ENCODE measurements around the gene TBC1D5.

Gene TBC1D5

DNA sequence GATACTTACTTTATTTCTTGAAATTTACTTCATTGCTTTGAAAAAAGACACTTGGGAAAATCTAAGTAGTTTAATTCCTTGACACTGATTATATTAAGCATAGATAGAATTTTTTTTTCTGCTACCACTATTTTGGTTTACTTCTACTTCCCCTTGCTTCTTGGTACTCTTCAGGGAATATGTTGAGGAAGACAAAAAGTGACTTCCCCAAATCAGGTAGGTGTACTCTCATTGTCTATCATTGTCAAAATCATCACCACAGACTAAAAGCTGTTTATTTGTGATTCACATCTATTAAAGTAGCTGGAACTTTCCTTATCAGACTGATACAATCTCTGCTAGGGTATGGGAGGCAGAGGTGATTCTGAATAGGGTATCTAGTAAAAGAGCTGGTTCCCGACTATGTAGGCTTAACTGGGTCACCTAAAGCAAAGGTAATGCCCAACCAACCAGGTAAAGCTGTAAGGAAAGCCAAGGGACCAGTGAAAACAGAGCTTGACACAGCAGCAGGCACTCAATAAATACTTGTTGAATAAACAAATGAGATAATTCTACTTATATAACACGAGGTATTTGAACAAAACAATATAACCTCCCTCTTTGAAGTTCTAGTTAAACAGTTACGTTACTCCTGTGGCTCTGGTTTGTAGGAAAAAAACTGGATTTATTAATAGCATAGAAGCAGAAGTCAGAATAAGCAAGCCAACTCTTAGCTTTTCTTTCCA is 510.7 kb downstream of the TBC1D5 start:
- Histone ChIP-seq H3K9ac (ENCODE audit: low read length) (no peak overlapping the region), H3K4me1 (ENCODE audit: control insufficient read depth, low read depth, low read length) (peaks cover 3% of the 10 kb centered on the region), H3K9me3 (ENCODE audit: control insufficient read depth, low read depth, low read length) (no peaks in the 10 kb centered on the region), H3K27me3 (ENCODE audit: control insufficient read depth, insufficient read depth, low read length) (no peaks in the 10 kb centered on the region), H3K27ac (ENCODE audit: low read length) (no peak overlapping the region), H3K4me3 (ENCODE audit: low read length) (no peak overlapping the region), H3K36me3 (ENCODE audit: control insufficient read depth, low read depth, low read length) (no peaks in the 10 kb centered on the region)

DNA sequence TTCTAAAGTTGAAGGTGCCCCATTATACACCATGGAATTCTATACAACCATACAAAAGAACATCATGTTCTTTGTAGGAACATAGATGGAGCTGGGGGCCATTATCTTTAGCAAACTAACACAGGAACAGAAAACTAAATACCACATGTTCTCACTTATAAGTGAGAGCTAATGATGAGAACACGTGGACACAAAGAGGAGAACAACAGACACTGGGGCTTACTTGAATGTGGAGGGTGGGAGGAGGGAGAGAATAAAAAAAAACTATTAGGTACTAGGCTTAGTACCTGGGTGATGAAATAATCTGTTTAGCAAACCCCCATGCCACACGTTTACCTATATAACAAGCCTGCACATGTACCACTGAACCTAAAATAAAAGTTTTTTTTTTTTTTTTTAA is 515.0 kb downstream of the TBC1D5 start:
- Histone ChIP-seq H3K4me3 (ENCODE audit: low read length) (no peak overlapping the region), H3K36me3 (ENCODE audit: control insufficient read depth, low read depth, low read length) (no peaks in the 10 kb centered on the region), H3K9me3 (ENCODE audit: control insufficient read depth, low read depth, low read length) (no peaks in the 10 kb centered on the region), H3K27me3 (ENCODE audit: control insufficient read depth, insufficient read depth, low read length) (no peaks in the 10 kb centered on the region), H3K4me1 (ENCODE audit: control insufficient read depth, low read depth, low read length) (no peaks in the 10 kb centered on the region), H3K27ac (ENCODE audit: low read length) (no peak overlapping the region), H3K9ac (ENCODE audit: low read length) (no peak overlapping the region)

DNA sequence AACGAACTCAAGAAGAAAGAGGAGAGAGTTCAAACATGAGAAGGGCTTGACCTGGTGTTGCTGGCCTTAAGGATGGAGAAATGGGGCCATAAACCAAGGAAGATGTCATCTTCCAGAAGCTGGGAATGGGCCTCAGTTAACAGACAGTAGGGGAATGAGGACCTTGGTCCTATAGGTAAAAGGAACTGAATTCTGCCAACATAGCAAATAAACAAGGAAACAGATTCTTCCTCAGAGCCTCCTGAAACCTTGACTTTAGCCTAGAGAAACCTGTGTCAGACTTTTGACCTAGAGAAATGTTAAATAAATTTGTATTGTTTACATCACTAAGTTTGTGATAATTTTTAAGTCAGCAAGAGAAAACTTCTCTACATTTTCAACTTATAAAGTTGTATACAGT is 520.9 kb downstream of the TBC1D5 start:
- Histone ChIP-seq H3K27me3 (ENCODE audit: control insufficient read depth, insufficient read depth, low read length) (no peaks in the 10 kb centered on the region), H3K4me3 (ENCODE audit: low read length) (no peak overlapping the region), H3K36me3 (ENCODE audit: control insufficient read depth, low read depth, low read length) (no peaks in the 10 kb centered on the region), H3K27ac (ENCODE audit: low read length) (no peak overlapping the region), H3K4me1 (ENCODE audit: control insufficient read depth, low read depth, low read length) (no peaks in the 10 kb centered on the region), H3K9ac (ENCODE audit: low read length) (no peak overlapping the region), H3K9me3 (ENCODE audit: control insufficient read depth, low read depth, low read length) (no peaks in the 10 kb centered on the region)

DNA sequence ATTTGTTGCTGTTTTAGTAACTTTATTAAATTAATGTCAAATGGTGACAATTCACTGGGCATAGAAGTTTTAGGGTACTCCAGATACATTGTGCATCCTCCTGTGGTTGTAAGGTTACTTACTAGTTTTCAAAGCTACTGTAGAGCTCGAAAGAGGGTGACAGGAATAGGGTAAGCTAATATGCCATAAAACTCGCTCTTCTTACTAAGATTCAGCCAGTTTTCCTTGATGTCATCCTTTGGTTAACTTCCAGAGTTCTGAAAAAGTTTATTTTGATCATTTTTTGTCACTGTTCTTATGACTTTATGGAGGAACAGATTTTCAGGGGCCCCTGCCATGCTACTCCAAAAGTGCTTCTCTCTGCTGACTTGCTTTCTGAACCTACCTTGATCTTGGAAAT is 522.8 kb downstream of the TBC1D5 start:
- H3K9ac ChIP-seq (ENCODE audit: low read length), result no peak overlapping the region
- no peaks in the 10 kb centered on the region for H3K27me3 ChIP-seq (ENCODE audit: control insufficient read depth, insufficient read depth, low read length)
- no peaks in the 10 kb centered on the region for H3K36me3 ChIP-seq (ENCODE audit: control insufficient read depth, low read depth, low read length)
- no peak overlapping the region for H3K27ac ChIP-seq (ENCODE audit: low read length)
- H3K9me3 ChIP-seq (ENCODE audit: control insufficient read depth, low read depth, low read length), result no peaks in the 10 kb centered on the region
- H3K4me3 ChIP-seq (ENCODE audit: low read length), result no peak overlapping the region
- no peaks in the 10 kb centered on the region for H3K4me1 ChIP-seq (ENCODE audit: control insufficient read depth, low read depth, low read length)

DNA sequence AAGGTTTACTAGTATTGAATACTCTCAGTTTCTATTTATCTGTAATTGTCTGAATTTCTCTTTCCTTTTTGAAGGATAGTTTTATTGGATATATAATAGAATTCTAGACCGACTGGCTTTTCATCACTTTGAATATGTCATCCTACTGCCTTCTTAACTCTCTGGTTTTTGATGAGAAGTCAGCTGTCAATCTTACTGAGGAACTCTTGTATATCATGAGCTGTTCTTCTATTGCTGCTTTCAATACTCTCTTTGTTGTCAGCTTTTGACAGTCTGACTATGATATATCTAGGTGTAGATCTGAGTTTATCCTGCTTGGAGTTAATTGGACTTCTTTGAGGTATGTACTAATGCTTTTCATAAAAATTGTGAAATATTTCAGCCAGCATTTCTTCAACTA is 523.8 kb downstream of the TBC1D5 start:
- Histone ChIP-seq H3K36me3 (ENCODE audit: control insufficient read depth, low read depth, low read length) (no peaks in the 10 kb centered on the region), H3K9me3 (ENCODE audit: control insufficient read depth, low read depth, low read length) (no peaks in the 10 kb centered on the region), H3K4me1 (ENCODE audit: control insufficient read depth, low read depth, low read length) (no peaks in the 10 kb centered on the region), H3K27ac (ENCODE audit: low read length) (no peak overlapping the region), H3K9ac (ENCODE audit: low read length) (no peak overlapping the region), H3K4me3 (ENCODE audit: low read length) (no peak overlapping the region), H3K27me3 (ENCODE audit: control insufficient read depth, insufficient read depth, low read length) (no peaks in the 10 kb centered on the region)

DNA sequence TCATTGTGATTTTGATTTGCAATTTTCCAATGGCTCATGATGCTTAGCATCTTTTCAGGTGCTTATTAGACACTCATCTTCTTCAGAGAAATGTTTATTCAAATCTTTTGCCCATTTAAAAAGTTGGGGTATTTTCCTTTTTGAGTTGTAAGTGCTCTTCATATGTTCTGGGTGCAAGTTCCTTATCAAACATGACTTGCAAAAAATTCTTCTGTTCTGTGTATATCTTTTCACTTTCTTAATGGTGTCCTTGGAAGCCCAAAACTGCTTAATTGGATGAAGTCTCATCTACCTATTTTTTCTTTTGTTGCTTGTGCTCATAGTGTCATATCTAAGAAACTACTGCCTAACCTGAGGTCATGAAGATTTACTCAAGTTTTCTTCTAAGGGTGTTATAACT is 524.8 kb downstream of the TBC1D5 start:
- no peak overlapping the region for H3K27ac ChIP-seq (ENCODE audit: low read length)
- no peaks in the 10 kb centered on the region for H3K9me3 ChIP-seq (ENCODE audit: control insufficient read depth, low read depth, low read length)
- H3K36me3 ChIP-seq (ENCODE audit: control insufficient read depth, low read depth, low read length), result no peaks in the 10 kb centered on the region
- H3K4me1 ChIP-seq (ENCODE audit: control insufficient read depth, low read depth, low read length), result no peaks in the 10 kb centered on the region
- no peak overlapping the region for H3K4me3 ChIP-seq (ENCODE audit: low read length)
- H3K9ac ChIP-seq (ENCODE audit: low read length), result no peak overlapping the region
- H3K27me3 ChIP-seq (ENCODE audit: control insufficient read depth, insufficient read depth, low read length), result no peaks in the 10 kb centered on the region

DNA sequence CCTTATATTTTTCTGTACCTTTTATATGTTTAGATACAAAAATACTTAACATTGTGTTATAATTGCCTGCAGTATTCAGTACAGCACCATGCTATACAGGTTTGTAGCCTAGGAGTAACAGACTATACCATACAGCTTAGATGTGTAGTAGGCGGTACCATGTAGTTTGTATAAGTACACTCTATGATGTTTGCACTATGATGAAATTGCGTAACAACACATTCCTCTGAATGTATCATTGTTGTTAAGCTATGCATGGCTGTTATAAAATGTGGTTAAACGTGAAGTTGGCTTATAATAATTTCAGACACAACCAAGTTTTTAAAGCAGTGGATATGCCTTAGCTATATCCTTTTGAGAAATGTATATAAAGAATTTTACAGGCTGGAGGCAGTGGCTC is 529.3 kb downstream of the TBC1D5 start:
- Histone ChIP-seq H3K27ac (ENCODE audit: low read length) (no peak overlapping the region), H3K27me3 (ENCODE audit: control insufficient read depth, insufficient read depth, low read length) (no peaks in the 10 kb centered on the region), H3K4me1 (ENCODE audit: control insufficient read depth, low read depth, low read length) (no peaks in the 10 kb centered on the region), H3K4me3 (ENCODE audit: low read length) (no peak overlapping the region), H3K36me3 (ENCODE audit: control insufficient read depth, low read depth, low read length) (no peaks in the 10 kb centered on the region), H3K9ac (ENCODE audit: low read length) (no peak overlapping the region), H3K9me3 (ENCODE audit: control insufficient read depth, low read depth, low read length) (no peaks in the 10 kb centered on the region)

DNA sequence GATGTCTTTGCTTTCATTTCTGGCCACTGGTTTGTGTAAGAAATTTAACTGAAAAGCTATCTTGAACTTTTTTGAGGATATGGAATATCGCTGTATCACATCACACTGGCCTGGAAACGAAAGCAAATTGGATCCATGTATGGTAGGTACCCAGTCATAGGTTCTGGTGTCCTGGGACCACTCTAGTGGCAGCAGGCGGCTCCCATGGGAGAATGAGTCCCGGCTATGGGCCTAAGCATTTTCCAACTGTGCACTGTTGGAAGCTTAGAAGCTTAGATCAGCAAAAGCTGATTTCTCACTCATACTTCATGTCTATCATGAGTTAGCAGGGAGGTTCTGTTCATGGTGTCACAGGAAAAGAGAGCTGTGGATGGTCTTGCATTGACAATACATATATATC is 534.5 kb downstream of the TBC1D5 start:
- Histone ChIP-seq H3K27me3 (ENCODE audit: control insufficient read depth, insufficient read depth, low read length) (no peaks in the 10 kb centered on the region), H3K4me3 (ENCODE audit: low read length) (no peak overlapping the region), H3K9me3 (ENCODE audit: control insufficient read depth, low read depth, low read length) (peaks cover 3% of the 10 kb centered on the region), H3K4me1 (ENCODE audit: control insufficient read depth, low read depth, low read length) (no peaks in the 10 kb centered on the region), H3K27ac (ENCODE audit: low read length) (no peak overlapping the region), H3K9ac (ENCODE audit: low read length) (no peak overlapping the region), H3K36me3 (ENCODE audit: control insufficient read depth, low read depth, low read length) (no peaks in the 10 kb centered on the region)

DNA sequence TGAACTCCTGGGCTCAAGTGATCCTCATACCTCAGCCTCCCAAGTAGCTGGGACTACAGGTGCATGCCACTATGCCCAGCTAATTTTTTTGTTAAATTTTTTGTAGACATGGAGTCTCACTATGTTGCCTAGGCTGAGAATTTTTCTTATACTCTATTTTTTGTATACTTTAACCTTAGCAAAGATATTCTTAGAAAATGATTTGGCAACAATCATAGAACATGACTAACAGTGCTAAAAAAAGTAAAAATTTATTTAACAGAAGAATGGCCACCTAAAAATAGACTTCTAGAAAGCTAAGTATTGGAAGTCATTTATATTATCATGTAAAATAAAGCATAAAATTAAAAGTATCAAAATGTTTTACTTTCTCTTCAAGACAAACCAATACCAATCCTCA is 535.4 kb downstream of the TBC1D5 start:
- no peaks in the 10 kb centered on the region for H3K36me3 ChIP-seq (ENCODE audit: control insufficient read depth, low read depth, low read length)
- H3K27ac ChIP-seq (ENCODE audit: low read length), result no peak overlapping the region
- no peak overlapping the region for H3K9ac ChIP-seq (ENCODE audit: low read length)
- no peaks in the 10 kb centered on the region for H3K27me3 ChIP-seq (ENCODE audit: control insufficient read depth, insufficient read depth, low read length)
- H3K4me1 ChIP-seq (ENCODE audit: control insufficient read depth, low read depth, low read length), result no peaks in the 10 kb centered on the region
- no peak overlapping the region for H3K4me3 ChIP-seq (ENCODE audit: low read length)
- H3K9me3 ChIP-seq (ENCODE audit: control insufficient read depth, low read depth, low read length), result peaks cover 8% of the 10 kb centered on the region

DNA sequence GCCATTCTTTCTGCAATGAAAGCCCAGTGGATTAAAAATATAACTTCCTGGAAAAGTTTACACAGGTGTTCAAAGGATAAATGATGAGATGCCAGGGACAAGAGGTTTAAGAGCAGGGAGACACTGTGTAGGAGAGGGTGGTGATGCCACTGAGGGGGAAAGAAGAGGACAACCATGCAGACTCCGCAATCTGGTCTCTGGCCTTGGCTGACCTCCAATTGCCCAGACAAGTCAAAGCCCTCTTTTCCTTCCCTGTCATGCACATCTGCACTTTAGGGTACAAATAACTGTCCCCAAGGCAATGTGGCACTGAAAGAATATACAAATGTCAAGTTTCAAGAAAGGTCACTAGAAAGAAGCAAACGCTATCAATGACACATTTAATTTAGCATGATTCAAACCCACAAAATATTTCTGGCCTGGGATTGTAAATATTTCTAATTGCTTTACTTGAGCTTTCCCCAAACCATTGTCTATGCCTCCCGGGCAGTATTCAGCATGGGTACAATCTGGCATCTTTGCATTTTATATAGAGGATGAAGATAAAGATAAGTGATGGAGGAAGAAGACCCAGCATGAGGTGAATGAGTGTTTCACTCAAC is 538.3 kb downstream of the TBC1D5 start:
- no peaks in the 10 kb centered on the region for H3K27me3 ChIP-seq (ENCODE audit: control insufficient read depth, insufficient read depth, low read length)
- no peaks in the 10 kb centered on the region for H3K36me3 ChIP-seq (ENCODE audit: control insufficient read depth, low read depth, low read length)
- peaks cover 8% of the 10 kb centered on the region for H3K9me3 ChIP-seq (ENCODE audit: control insufficient read depth, low read depth, low read length)

DNA sequence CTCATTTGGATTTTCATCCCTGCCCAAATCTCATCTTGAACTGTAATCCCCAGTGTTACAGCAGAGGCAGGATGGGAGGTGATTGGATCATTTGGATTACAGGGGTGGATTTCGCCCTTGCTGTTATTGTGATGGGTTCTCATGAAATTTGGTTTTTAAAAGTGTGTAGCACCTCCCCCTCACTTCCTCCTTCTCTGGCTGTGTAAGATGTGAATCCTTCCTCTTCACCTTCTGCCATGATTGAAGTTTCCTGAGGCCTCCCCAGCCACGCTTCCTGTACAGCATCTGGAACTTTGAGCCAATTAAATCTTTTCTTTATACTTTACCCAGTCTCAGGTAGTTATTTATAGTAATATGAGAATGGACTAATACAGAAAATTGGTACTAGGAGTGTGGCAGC is 540.9 kb downstream of the TBC1D5 start:
- no peaks in the 10 kb centered on the region for H3K4me1 ChIP-seq (ENCODE audit: control insufficient read depth, low read depth, low read length)
- H3K9ac ChIP-seq (ENCODE audit: low read length), result no peak overlapping the region
- H3K36me3 ChIP-seq (ENCODE audit: control insufficient read depth, low read depth, low read length), result no peaks in the 10 kb centered on the region
- no peak overlapping the region for H3K27ac ChIP-seq (ENCODE audit: low read length)
- H3K4me3 ChIP-seq (ENCODE audit: low read length), result no peak overlapping the region
- H3K9me3 ChIP-seq (ENCODE audit: control insufficient read depth, low read depth, low read length), result peaks cover 8% of the 10 kb centered on the region
- no peaks in the 10 kb centered on the region for H3K27me3 ChIP-seq (ENCODE audit: control insufficient read depth, insufficient read depth, low read length)

More for the DNA sequence above, 538.3 kb downstream of the TBC1D5 start:
- no peaks in the 10 kb centered on the region for H3K4me1 ChIP-seq (ENCODE audit: control insufficient read depth, low read depth, low read length)
- H3K27ac ChIP-seq (ENCODE audit: low read length), result no peak overlapping the region
- no peak overlapping the region for H3K9ac ChIP-seq (ENCODE audit: low read length)
- H3K4me3 ChIP-seq (ENCODE audit: low read length), result no peak overlapping the region
